ENCODE measurements around the gene BCAS2. TPM values are rescaled to one million over a fixed set of nuclear protein-coding genes. Genes with fewer than 3 reads are reported as not detected.

The BCAS2 gene
- total RNA-seq, 1 donor from 2014 or later = 33.1 TPM

- Mint-ChIP-seq H3K4me1 (no peaks in the 10 kb centered on the region), H3K27ac (no peak overlapping the region), H3K27me3 (no peaks in the 10 kb centered on the region), H3K9me3 (no peaks in the 10 kb centered on the region), H3K4me3 (no peak overlapping the region), H3K36me3 (ENCODE audit: low read depth) (no peaks in the 10 kb centered on the region)
- DNase-seq = no peak
- ChIA-PET POLR2A (no interaction called here), CTCF (no interaction called here)
- TF ChIP-seq, protein P1, sequence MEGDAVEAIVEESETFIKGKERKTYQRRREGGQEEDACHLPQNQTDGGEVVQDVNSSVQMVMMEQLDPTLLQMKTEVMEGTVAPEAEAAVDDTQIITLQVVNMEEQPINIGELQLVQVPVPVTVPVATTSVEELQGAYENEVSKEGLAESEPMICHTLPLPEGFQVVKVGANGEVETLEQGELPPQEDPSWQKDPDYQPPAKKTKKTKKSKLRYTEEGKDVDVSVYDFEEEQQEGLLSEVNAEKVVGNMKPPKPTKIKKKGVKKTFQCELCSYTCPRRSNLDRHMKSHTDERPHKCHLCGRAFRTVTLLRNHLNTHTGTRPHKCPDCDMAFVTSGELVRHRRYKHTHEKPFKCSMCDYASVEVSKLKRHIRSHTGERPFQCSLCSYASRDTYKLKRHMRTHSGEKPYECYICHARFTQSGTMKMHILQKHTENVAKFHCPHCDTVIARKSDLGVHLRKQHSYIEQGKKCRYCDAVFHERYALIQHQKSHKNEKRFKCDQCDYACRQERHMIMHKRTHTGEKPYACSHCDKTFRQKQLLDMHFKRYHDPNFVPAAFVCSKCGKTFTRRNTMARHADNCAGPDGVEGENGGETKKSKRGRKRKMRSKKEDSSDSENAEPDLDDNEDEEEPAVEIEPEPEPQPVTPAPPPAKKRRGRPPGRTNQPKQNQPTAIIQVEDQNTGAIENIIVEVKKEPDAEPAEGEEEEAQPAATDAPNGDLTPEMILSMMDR (IDR thresholded peaks at IDR 0.05) = no peak
- intact Hi-C loops (cut with micrococcal nuclease) = loop anchor here (10.0 kb wide), 1 partner anchor 107 kb away; no protein-coding TSS in a partner anchor
- ATAC-seq (ENCODE audit: low read depth) = no peak
Observed at GRCh38 chr1:114551400-114551799, 30.0 kb downstream of the BCAS2 start.

DNA sequence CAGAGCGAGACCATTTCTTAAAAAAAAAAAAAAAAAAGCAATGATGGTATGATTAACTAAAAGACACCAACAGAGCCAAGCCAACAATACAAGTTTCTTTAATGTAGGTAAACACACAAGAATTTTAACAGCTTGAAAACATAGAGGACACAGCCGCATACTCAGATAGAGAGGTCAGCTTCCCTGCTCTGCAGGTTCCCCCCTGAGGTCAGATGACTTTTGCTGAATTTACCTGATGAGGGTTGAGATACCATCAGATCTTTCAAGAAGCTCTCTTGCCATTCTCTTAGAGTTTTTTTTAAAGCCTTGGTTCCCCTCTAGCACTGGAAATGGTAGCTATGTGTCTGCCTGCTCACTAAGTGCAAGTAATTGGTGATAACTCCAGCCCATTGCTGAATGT, 31.1 kb downstream of the BCAS2 start:
- H3K9me3 Mint-ChIP-seq = no peaks in the 10 kb centered on the region
- no peak for ATAC-seq (ENCODE audit: low read depth)
- H3K36me3 Mint-ChIP-seq (ENCODE audit: low read depth) = no peaks in the 10 kb centered on the region
- no peaks in the 10 kb centered on the region for H3K27me3 Mint-ChIP-seq
- no peak overlapping the region for H3K4me3 Mint-ChIP-seq
- intact Hi-C loops (cut with micrococcal nuclease) = loop anchor here (10.0 kb wide), 1 partner anchor 106 kb away; no protein-coding TSS in a partner anchor
- no peak for DNase-seq
- TF ChIP-seq, protein P1 (IDR thresholded peaks at IDR 0.05) = no peak
- ChIA-PET POLR2A (interaction anchor here (1.0 kb wide), 1 partner anchor 39 kb away, joined by 5 read pairs; no protein-coding TSS in a partner anchor), CTCF (no interaction called here)
- no peak overlapping the region for H3K27ac Mint-ChIP-seq
- H3K4me1 Mint-ChIP-seq = no peaks in the 10 kb centered on the region

GRCh38 chr1:114549137-114549536, 32.3 kb downstream of the BCAS2 start:
- Mint-ChIP-seq H3K36me3 (ENCODE audit: low read depth) (no peaks in the 10 kb centered on the region), H3K27ac (no peak overlapping the region), H3K27me3 (peaks cover 4% of the 10 kb centered on the region), H3K4me1 (no peaks in the 10 kb centered on the region), H3K4me3 (no peak overlapping the region), H3K9me3 (no peaks in the 10 kb centered on the region)
- ATAC-seq (ENCODE audit: low read depth) (no peak), DNase-seq (no peak)
- CTCF ChIA-PET = no interaction called here
- POLR2A ChIA-PET = no interaction called here
- intact Hi-C loops (cut with micrococcal nuclease) = no loop called here
- TF ChIP-seq, protein P1 (IDR thresholded peaks at IDR 0.05) = no peak

DNA sequence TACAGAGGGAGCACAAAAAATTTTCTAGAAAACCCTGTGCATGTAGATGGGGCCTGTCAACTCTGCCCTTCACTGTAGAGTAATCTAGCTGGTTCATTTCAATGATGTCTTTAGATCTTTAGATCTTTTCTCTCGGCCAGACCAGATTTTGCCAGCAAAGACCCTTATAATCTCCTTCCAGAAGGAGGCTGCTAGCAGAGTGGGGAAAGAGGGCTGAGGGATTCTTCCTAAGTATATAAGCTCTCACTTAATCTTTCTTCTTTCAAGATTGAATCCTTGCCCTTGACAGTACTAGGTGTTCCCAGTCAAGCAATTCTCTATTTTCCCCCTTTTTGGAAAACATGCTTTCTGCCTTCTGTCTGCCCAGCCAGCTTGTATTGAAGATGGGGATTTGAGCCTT, 34.3 kb downstream of the BCAS2 start:
- Mint-ChIP-seq H3K4me1 (no peaks in the 10 kb centered on the region), H3K27ac (no peak overlapping the region), H3K27me3 (peaks cover 5% of the 10 kb centered on the region), H3K36me3 (ENCODE audit: low read depth) (no peaks in the 10 kb centered on the region), H3K9me3 (no peaks in the 10 kb centered on the region), H3K4me3 (no peak overlapping the region)
- intact Hi-C loops (cut with micrococcal nuclease) = no loop called here
- POLR2A ChIA-PET = no interaction called here
- ATAC-seq (ENCODE audit: low read depth) (no peak), DNase-seq (no peak)
- CTCF ChIA-PET = no interaction called here
- TF ChIP-seq, protein P1 (IDR thresholded peaks at IDR 0.05) = no peak

DNA sequence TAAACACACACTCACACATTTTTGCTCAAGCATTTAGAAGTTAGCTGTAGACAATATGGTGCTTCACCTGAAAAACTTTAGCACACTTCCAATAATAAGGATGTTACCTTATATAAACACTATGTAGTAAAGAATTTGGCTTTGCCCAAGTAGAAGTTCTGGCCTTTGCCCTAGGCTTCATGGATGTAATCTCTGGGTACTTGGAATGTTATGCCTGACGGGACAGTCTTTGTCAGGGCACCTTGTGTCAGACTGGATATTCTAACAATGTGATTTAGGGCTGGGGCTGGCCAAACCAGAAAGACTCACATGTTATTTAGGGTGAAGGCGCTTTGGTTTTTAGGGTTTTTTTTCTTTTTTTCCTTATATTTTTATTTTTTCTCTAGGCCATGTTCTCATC, 35.6 kb downstream of the BCAS2 start:
- no peak overlapping the region for H3K27ac Mint-ChIP-seq
- no peak for DNase-seq
- H3K4me1 Mint-ChIP-seq = no peaks in the 10 kb centered on the region
- POLR2A ChIA-PET = no interaction called here
- intact Hi-C loops (cut with micrococcal nuclease) = no loop called here
- no peaks in the 10 kb centered on the region for H3K9me3 Mint-ChIP-seq
- no peak overlapping the region for H3K4me3 Mint-ChIP-seq
- CTCF ChIA-PET = no interaction called here
- H3K27me3 Mint-ChIP-seq = peaks cover 5% of the 10 kb centered on the region
- H3K36me3 Mint-ChIP-seq (ENCODE audit: low read depth) = no peaks in the 10 kb centered on the region
- TF ChIP-seq, protein P1 (IDR thresholded peaks at IDR 0.05) = no peak
- no peak for ATAC-seq (ENCODE audit: low read depth)
